Myometrial cell (primary cell): ENCODE data around the gene RAG2. TPM values are rescaled to one million over a fixed set of nuclear protein-coding genes. Genes with fewer than 3 reads are reported as not detected.

Source experiments
- total RNA-seq: library from RNA; depleted of rRNA; stranded (reverse); fragments of >200 nt; gene quantifications from 2 replicates; pipeline ENCODE4 v1.2.3, GENCODE V29; 2015

Gene RAG2
- not detected in 2 replicates for total RNA-seq

GRCh38 chr11:36598051-36598450 lies at the start of gene RAG2:
Gene RAG2 (minus strand): TSS chr11:36598236. CDS start chr11:36594168, 4,068 bp downstream.

GRCh38 chr11:36594316-36594989 lies 3.6 kb downstream of the RAG2 start, which contains the start of gene IFTAP:
Gene IFTAP (plus strand): TSS chr11:36594502. CDS start chr11:36610104, 15,602 bp downstream.

GRCh38 chr11:36567694-36568093 lies 30.3 kb downstream of the RAG2 start, which contains the start of gene RAG1:
Gene RAG1 (plus strand): TSS chr11:36568007. CDS start chr11:36573305, 5,298 bp downstream.

Other genes starting within 250 kb of the RAG2 start
- gene TRAF6, start 88.0 kb downstream of the RAG2 start, total RNA-seq = 4.0 and 4.3 TPM in 2 replicates
- 0.29 and 0.89 TPM in 2 replicates for gene RAG1, start 30.2 kb downstream of the RAG2 start, total RNA-seq
- 23.4 and 26.1 TPM in 2 replicates for gene IFTAP, start 3.7 kb downstream of the RAG2 start, total RNA-seq